HCT116 (cell line): Measurements from ENCODE around the gene THRAP3. TPM values are rescaled to one million over a fixed set of nuclear protein-coding genes. Genes with fewer than 3 reads are reported as not detected.
A peak's percentile ranks its signal among the peaks of the same experiment; 100 is the strongest.

Experiments
- ATAC-seq: fragments of 200-7000 bp; cut with Tn5 transposase; 2 replicates; pipeline ENCODE4 v1.9.1; 2020; ENCODE audit warnings: mild to moderate bottlenecking, moderate library complexity
- BruUV-seq: library from RNA; stranded (reverse); fragments of 400-500 nt; replicated peaks from 2 replicates; lab custom pipeline; 2021; lab: Mats Ljungman, UMichigan
- CTCF ChIA-PET: fragments of 300-600 bp; sonication (Branson Sonifier 250); formaldehyde crosslinking; loops from one replicate; lab custom pipeline; 2021; ENCODE audit warnings: antibody characterized with exemption; lab: Charles Lee
- POLR2A ChIA-PET: fragments of 300-600, 350-600 bp; sonication (Branson Sonifier 250); formaldehyde crosslinking; loops from one replicate; lab custom pipeline; 2021; ENCODE audit warnings: antibody characterized with exemption; lab: Charles Lee
- RAD21 ChIA-PET, 2 experiments: fragments of 300-600 bp; sonication (Branson Sonifier 250); formaldehyde crosslinking; loops; one replicate each; lab custom pipeline; 2023; ENCODE audit warnings: low total read pairs in 2 of 2; ENCODE audit not compliant: uncharacterized antibody in 2 of 2, unreplicated experiment in 2 of 2, low non-redundant PET in 1 of 2; lab: Charles Lee
- DNase-seq: peaks from one replicate; pipeline ENCODE4 v3.0.0-alpha.2; 2010; ENCODE audit warnings: low read depth, low spot score
- H2AFZ ChIP-seq: fragments of 200-600 bp; shearing (Covaris generic), sonication (generic); 2 replicates; pipeline ENCODE4 v1.6.1; 2017; ENCODE audit warnings: low read depth, mixed run types, mixed read lengths, antibody characterized with exemption, low read length; ENCODE audit not compliant: poor library complexity, severe bottlenecking
- H3K27ac ChIP-seq: 2 replicates; pipeline ENCODE4 v1.5.1; 2012; ENCODE audit warnings: low read depth, low read length
- H3K27me3 ChIP-seq: fragments of 200-600 bp; sonication (generic); 2 replicates; pipeline ENCODE4 v1.6.1; 2016; ENCODE audit warnings: mixed run types, low read length, mixed read lengths; ENCODE audit not compliant: insufficient read depth
- H3K36me3 ChIP-seq, 2 experiments: fragments of 200-500 bp in 1 of 2; fragments of 200-600 bp in 1 of 2; sonication (Bioruptor generic) in 1 of 2; sonication (generic) in 1 of 2; 2 replicates each; pipeline versions ENCODE4 v1.5.1 to v1.6.1; 2014 to 2016; ENCODE audit warnings: low read length in 2 of 2, inconsistent platforms in 1 of 2, mixed read lengths in 1 of 2, mixed run types in 1 of 2; ENCODE audit not compliant: insufficient read depth in 2 of 2, control insufficient read depth in 1 of 2
- H3K4me1 ChIP-seq, 2 experiments: fragments of 200-600 bp in 1 of 2; sonication (generic) in 1 of 2; 2 replicates each; pipeline versions ENCODE4 v1.5.1 to v1.6.1; 2012 to 2017; ENCODE audit warnings: low read length in 2 of 2, inconsistent platforms in 1 of 2, mild to moderate bottlenecking in 1 of 2, mixed read lengths in 1 of 2, mixed run types in 1 of 2, moderate library complexity in 1 of 2; ENCODE audit not compliant: insufficient read depth in 2 of 2, control insufficient read depth in 1 of 2
- H3K4me2 ChIP-seq: fragments of 200-600 bp; sonication (generic); 2 replicates; pipeline ENCODE4 v1.6.1; 2017; ENCODE audit warnings: mixed run types, low read length, mixed read lengths
- H3K4me3 ChIP-seq, 2 experiments: fragments of 200-600 bp in 1 of 2; sonication (generic) in 1 of 2; replicated peaks in 1 of 2; 2 replicates each; pipeline ENCODE4 v1.5.1; 2011 to 2016; ENCODE audit warnings: low read length in 2 of 2, control low read depth in 1 of 2, low read depth in 1 of 2, mild to moderate bottlenecking in 1 of 2, mixed read lengths in 1 of 2, mixed run types in 1 of 2
- H3K79me2 ChIP-seq: fragments of 200-600 bp; sonication (generic); 2 replicates; pipeline ENCODE4 v1.6.1; 2017; ENCODE audit warnings: mild to moderate bottlenecking, mixed run types, low read length, moderate library complexity, mixed read lengths; ENCODE audit not compliant: insufficient read depth
- H3K9ac ChIP-seq: fragments of 200-600 bp; sonication (generic); 2 replicates; pipeline ENCODE4 v1.6.1; 2016; ENCODE audit warnings: low read length, mixed read lengths
- H3K9me2 ChIP-seq: fragments of 200-600 bp; sonication (generic), shearing (Covaris generic); 2 replicates; pipeline ENCODE4 v1.6.1; 2017; ENCODE audit warnings: mixed run types, mild to moderate bottlenecking, moderate library complexity; ENCODE audit not compliant: insufficient read depth
- H3K9me3 ChIP-seq, 2 experiments: fragments of 200-500 bp in 1 of 2; fragments of 200-600 bp in 1 of 2; sonication (Bioruptor generic) in 1 of 2; sonication (generic) in 1 of 2; 2 replicates each; pipeline ENCODE4 v1.6.1; 2014 to 2017; ENCODE audit warnings: low read length in 2 of 2, mixed read lengths in 2 of 2, inconsistent platforms in 1 of 2, low read depth in 1 of 2, mild to moderate bottlenecking in 1 of 2, mixed run types in 1 of 2, moderate library complexity in 1 of 2; ENCODE audit not compliant: control insufficient read depth in 1 of 2, insufficient read depth in 1 of 2
- H4K20me1 ChIP-seq: fragments of 200-600 bp; sonication (generic), shearing (Covaris generic); 2 replicates; pipeline ENCODE4 v1.6.1; 2017; ENCODE audit warnings: mixed run types, mild to moderate bottlenecking, moderate library complexity; ENCODE audit not compliant: insufficient read depth
- CEBPB ChIP-seq: IDR thresholded peaks from 2 replicates; pipeline ENCODE4 v1.6.1; 2012; ENCODE audit warnings: low read depth
- EZH2 ChIP-seq: fragments of 200-600 bp; sonication (generic); IDR thresholded peaks from 2 replicates; pipeline ENCODE4 v1.6.1; 2017; ENCODE audit warnings: antibody characterized with exemption, mixed run types
- EZH2phosphoT487 ChIP-seq: fragments of 200-600 bp; IDR thresholded peaks from 2 replicates; pipeline ENCODE4 v1.6.1; 2018; ENCODE audit warnings: antibody characterized with exemption, borderline replicate concordance
- FOSL1 ChIP-seq: IDR thresholded peaks from 2 replicates; pipeline ENCODE4 v1.6.1; 2012; ENCODE audit warnings: low read depth
- POLR2AphosphoS5 ChIP-seq: IDR thresholded peaks from 2 replicates; pipeline ENCODE4 v1.6.1; 2011; ENCODE audit warnings: mild to moderate bottlenecking, low read depth, low read length, moderate library complexity
- SRF ChIP-seq: IDR thresholded peaks from 2 replicates; pipeline ENCODE4 v1.6.1; 2012; ENCODE audit warnings: low read depth
- ZFX ChIP-seq: fragments of 450-650 bp; IDR thresholded peaks from 2 replicates; pipeline ENCODE4 v1.6.1; 2017
- intact Hi-C: fragments of 100-400 bp; cut with micrococcal nuclease; formaldehyde crosslinking; loops from 2 replicates; pipeline ENCODE4 v1.10.0; 2022
- total RNA-seq: library from RNA; stranded (reverse); gene quantifications from one replicate; pipeline ENCODE4 v1.2.1, GENCODE V29; 2021; ENCODE audit not compliant: unreplicated experiment
- TF ChIP-seq, protein P1 (sequence below): IDR thresholded peaks from 2 replicates; pipeline ENCODE4 v1.6.1; 2012
- TF ChIP-seq, protein P2 (sequence below): IDR thresholded peaks from 2 replicates; pipeline ENCODE4 v1.6.1; 2011; ENCODE audit warnings: mild to moderate bottlenecking, low read length, moderate library complexity; ENCODE audit not compliant: insufficient replicate concordance; ENCODE audit errors: extremely low read depth

Gene THRAP3
- total RNA-seq, 1 experiment from 2014 or later, result 144 TPM

DNA sequence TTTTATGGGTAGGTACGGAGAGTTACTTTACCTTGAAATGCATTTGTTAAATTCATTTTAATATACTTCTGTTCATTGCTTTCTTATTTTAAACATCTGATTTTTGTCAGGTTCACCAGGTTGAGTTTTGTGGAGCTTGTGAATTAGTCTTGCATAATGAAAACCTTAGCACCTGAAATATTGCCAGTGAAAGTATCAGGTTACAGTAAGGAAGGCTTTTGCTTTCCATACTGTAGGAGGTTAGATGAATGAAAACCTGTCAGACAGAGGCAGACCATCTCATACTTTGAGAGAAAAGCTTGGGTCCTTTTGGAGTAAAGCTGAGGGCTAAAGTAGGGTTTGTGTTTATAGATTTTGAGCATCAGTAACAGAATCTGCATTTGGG, 34.7 kb downstream of the THRAP3 start:
- Histone ChIP-seq H3K27ac (peak overlapping the region; percentile 50), H3K4me2 (0 out of 2 replicates have a peak overlapping the region, but pooled peaks have one; percentile 6), H3K36me3 (peaks cover 17 to 20% of the 10 kb centered on the region in 2 experiments; a peak in 3 of 4 replicates), H3K4me3 (no peak overlapping the region), H3K9me3 (no peaks in the 10 kb centered on the region), H3K9ac (no peak overlapping the region), H3K27me3 (no peaks in the 10 kb centered on the region), H3K4me1 (peaks cover 22 to 36% of the 10 kb centered on the region in 2 experiments), H3K9me2 (no peaks in the 10 kb centered on the region), H3K79me2 (peaks cover 93% of the 10 kb centered on the region), H4K20me1 (peaks cover 32% of the 10 kb centered on the region; the same call in 1 of the 2 replicates), H2AFZ (no peak overlapping the region)
- ATAC-seq (no peak), DNase-seq (no peak)
- intact Hi-C loops, result no loop called here
- no TSS peak for BruUV-seq
- ChIA-PET CTCF (interaction anchor here (1.1 to 1.7 kb wide), 2 partner anchors 27 to 109 kb away, joined by 3 to 7 read pairs; partner anchors contain the start of gene TRAPPC3), RAD21 (no interaction called here), POLR2A (interaction anchor here (0.8 kb wide), 1 partner anchor 127 kb away, joined by 3 read pairs; no protein-coding TSS in a partner anchor)
- no peak for TF ChIP-seq POLR2AphosphoS5
- TF ChIP-seq EZH2, result no peak
- TF ChIP-seq SRF, result no peak
- TF ChIP-seq ZFX, result no peak
- no peak for TF ChIP-seq FOSL1
- 0 out of 2 replicates have a peak, but pooled peaks have one; percentile 21 for TF ChIP-seq CEBPB
- TF ChIP-seq, protein P1, sequence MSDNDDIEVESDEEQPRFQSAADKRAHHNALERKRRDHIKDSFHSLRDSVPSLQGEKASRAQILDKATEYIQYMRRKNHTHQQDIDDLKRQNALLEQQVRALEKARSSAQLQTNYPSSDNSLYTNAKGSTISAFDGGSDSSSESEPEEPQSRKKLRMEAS, result no peak
- no peak for TF ChIP-seq EZH2phosphoT487
- TF ChIP-seq, protein P2, sequence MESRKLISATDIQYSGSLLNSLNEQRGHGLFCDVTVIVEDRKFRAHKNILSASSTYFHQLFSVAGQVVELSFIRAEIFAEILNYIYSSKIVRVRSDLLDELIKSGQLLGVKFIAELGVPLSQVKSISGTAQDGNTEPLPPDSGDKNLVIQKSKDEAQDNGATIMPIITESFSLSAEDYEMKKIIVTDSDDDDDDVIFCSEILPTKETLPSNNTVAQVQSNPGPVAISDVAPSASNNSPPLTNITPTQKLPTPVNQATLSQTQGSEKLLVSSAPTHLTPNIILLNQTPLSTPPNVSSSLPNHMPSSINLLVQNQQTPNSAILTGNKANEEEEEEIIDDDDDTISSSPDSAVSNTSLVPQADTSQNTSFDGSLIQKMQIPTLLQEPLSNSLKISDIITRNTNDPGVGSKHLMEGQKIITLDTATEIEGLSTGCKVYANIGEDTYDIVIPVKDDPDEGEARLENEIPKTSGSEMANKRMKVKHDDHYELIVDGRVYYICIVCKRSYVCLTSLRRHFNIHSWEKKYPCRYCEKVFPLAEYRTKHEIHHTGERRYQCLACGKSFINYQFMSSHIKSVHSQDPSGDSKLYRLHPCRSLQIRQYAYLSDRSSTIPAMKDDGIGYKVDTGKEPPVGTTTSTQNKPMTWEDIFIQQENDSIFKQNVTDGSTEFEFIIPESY, result no peak
